Anterior cingulate cortex (tissue), 58 donors: Measurements from ENCODE around the gene CCDC7.
"Not testable (repeated sequence)": the region's sequence is repeated elsewhere in the genome, so short reads cannot be mapped to it uniquely, and the experiment has no call there.

Source experiments
- DNase-seq, 58 donors: peaks; one replicate each; lab custom pipeline; 2025; lab: John Stamatoyannopoulos, UW

The CCDC7 gene

GRCh38 chr10:32846974-32847373 is 401.0 kb downstream of the CCDC7 start:
- DNase-seq: no peak

- no peak for DNase-seq
Measured at GRCh38 chr10:32851301-32851700, 405.4 kb downstream of the CCDC7 start.

GRCh38 chr10:32854435-32854834 is 408.5 kb downstream of the CCDC7 start:
- DNase-seq: no peak

- no peak for DNase-seq
Measured at GRCh38 chr10:32865170-32865569, 419.2 kb downstream of the CCDC7 start.

GRCh38 chr10:32877915-32878314 is 432.0 kb downstream of the CCDC7 start:
- no peak for DNase-seq

- no peak for DNase-seq
Measured at GRCh38 chr10:32878646-32879045, 432.7 kb downstream of the CCDC7 start.

- no peak for DNase-seq
Measured at GRCh38 chr10:32882076-32882475, 436.1 kb downstream of the CCDC7 start.

GRCh38 chr10:32887481-32887880 is 441.5 kb downstream of the CCDC7 start:
- DNase-seq: no peak

GRCh38 chr10:32888161-32888927 is 442.4 kb downstream of the CCDC7 start:
- no peak for DNase-seq

- DNase-seq: no peak
Measured at GRCh38 chr10:32889631-32890212, 443.8 kb downstream of the CCDC7 start.

GRCh38 chr10:32890444-32890843 is 444.5 kb downstream of the CCDC7 start:
- DNase-seq: no peak

- DNase-seq: no peak
Measured at GRCh38 chr10:32891261-32891660, 445.3 kb downstream of the CCDC7 start.

GRCh38 chr10:32893434-32893833 is 447.5 kb downstream of the CCDC7 start:
- DNase-seq: no peak

- DNase-seq: no peak
Measured at GRCh38 chr10:32893916-32894664, 448.1 kb downstream of the CCDC7 start.

- DNase-seq: not testable (repeated sequence)
Measured at GRCh38 chr10:32895200-32895968, 449.4 kb downstream of the CCDC7 start.

- no peak for DNase-seq
Measured at GRCh38 chr10:32901815-32902214, 455.9 kb downstream of the CCDC7 start.

- no peak for DNase-seq
Measured at GRCh38 chr10:32905466-32905865, 459.5 kb downstream of the CCDC7 start.

- no peak for DNase-seq
Measured at GRCh38 chr10:32906595-32906994, 460.7 kb downstream of the CCDC7 start.

GRCh38 chr10:32909456-32909855 is 463.5 kb downstream of the CCDC7 start:
- no peak for DNase-seq

GRCh38 chr10:32909970-32910369 is 464.0 kb downstream of the CCDC7 start:
- DNase-seq: not testable (repeated sequence)
